Suppressor macrophage (primary cell): ENCODE measurements around the gene C5orf52.
"Not testable (repeated sequence)": the region's sequence is repeated elsewhere in the genome, so short reads cannot be mapped to it uniquely, and the experiment has no call there.

Experiments
- DNase-seq, 4 experiments: peaks; one replicate each; pipeline ENCODE4 v3.0.0-alpha.2; 2020 to 2022

C5orf52 gene

GRCh38 chr5:157679801-157680200, 8.5 kb downstream of the C5orf52 start:
- no peak for DNase-seq

DNA sequence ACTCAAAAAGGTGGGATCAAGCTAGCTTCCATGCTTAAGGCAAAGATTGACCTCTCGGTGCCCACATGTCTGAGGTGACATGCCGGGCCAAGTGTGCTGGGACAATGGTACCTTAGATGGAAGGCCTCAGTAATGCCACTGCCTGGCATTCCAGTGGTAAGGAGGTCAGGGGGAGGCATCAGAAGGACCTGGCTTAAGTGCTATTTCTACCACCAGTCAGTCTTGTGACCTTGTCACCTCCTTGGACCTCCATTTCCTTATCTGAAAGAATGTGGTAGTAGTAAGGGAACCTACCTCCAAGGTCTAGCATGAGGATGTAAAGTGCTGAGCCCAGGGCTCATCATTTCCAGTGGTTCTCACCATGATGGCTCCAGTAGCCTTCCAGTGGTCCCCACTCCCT, 8.9 kb downstream of the C5orf52 start:
- no peak for DNase-seq

GRCh38 chr5:157681048-157681447, 9.7 kb downstream of the C5orf52 start:
- no peak for DNase-seq

- no peak for DNase-seq
Observed at GRCh38 chr5:157682257-157682656, 10.9 kb downstream of the C5orf52 start.

- not testable (repeated sequence) for DNase-seq
Observed at GRCh38 chr5:157686276-157687197, 15.2 kb downstream of the C5orf52 start.

GRCh38 chr5:157687198-157687554, 15.8 kb downstream of the C5orf52 start:
- DNase-seq, result no peak

- peak in 1 of 4 experiments; percentile 22 for DNase-seq
Observed at GRCh38 chr5:157689942-157690689, 18.8 kb downstream of the C5orf52 start.

DNA sequence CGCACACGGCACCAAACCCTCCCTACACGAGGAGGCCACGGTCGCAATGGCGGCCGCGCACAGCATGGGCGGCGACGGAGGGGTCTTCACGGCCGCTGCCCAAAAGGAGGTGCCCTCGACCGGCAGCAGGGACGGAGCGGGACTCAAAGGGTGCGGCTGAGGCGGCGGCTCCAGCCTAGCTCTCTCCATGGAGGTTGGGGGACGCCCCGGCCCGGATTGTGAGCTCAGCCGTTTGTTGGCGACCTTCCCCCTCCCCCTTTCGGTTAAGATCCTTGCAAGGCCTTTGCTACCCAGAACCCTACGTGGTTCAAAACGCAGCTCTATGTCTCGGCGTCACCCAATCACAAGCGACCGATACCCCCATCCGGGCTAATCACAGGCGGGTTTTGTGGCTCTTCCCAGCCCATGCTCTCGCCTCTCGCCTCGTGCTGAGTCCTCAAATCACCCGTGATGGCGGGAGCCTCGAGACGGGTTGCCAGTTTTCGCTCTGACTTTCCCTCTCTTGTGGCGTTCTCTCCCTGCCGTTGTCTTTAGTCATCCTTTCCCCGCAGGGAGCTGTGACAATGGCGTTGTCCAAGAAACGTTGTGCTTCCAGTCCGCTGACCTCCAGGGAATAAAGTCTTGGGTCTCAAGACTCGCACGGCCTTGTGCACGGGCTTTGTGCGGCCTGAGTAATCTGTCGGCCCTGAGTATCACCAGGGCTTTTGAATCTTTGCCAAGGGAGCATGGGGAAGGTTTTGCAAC, 19.5 kb downstream of the C5orf52 start:
- DNase-seq, result no peak

DNA sequence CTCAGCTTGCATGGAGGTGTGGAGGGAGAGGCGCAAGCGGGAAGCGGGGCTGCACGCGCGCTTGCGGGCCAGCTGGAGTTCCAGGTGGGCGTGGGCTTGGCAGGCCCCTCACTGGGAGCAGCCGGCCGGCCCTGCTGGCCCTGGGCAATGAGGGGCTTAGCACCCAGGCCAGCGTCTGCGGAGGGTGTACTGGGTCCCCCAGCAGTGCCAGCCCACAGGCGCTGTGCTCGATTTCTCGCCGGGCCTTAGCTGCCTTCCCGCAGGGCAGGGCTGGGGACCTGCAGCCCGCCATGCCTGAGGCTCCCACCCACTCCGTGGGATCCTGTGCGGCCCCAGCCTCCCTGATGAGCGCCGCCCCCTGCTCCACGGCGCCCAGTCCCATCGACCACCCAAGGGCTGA, 22.5 kb downstream of the C5orf52 start:
- not testable (repeated sequence) for DNase-seq

- not testable (repeated sequence) for DNase-seq
Observed at GRCh38 chr5:157696154-157696553, 24.8 kb downstream of the C5orf52 start.

DNA sequence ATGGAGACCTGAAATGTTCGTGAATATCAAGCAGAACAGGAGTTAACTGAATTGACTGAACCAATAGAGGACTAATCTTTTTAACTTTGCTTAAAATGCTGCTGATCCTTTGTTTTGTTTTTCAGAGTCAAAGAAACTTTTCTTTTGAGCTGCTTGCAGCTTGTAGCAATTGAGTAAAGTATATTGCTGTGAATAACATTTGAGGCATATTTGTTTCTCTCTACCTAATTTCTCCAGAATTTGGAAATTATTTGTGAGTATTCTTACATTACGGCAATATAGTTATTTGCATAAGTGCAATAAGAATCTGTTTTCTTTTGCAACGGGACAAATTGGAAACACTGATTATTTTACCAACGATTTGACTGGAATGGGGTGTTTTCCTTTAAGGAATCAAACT, 27.3 kb downstream of the C5orf52 start:
- DNase-seq, result not testable (repeated sequence)

DNA sequence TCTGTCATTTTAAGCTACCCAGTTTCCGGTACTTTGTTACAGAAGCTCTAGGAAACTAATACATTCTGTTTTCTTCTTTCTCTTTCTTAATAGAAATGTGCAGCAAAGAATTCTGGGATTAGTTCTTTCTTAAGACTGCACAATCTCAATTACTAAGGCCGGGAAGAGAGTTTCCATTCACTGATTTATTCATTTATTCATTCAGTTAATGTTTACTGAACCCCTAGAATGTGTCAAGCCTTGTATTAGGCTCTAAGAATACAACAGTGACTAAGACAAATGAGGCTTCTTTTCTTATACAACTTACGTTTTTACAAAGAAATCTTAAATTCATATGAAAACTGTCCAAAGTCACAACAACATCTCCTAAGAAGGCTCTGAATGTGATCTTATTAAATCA, 32.4 kb downstream of the C5orf52 start:
- DNase-seq, result no peak

GRCh38 chr5:157708866-157709265, 37.5 kb downstream of the C5orf52 start:
- no peak for DNase-seq

DNA sequence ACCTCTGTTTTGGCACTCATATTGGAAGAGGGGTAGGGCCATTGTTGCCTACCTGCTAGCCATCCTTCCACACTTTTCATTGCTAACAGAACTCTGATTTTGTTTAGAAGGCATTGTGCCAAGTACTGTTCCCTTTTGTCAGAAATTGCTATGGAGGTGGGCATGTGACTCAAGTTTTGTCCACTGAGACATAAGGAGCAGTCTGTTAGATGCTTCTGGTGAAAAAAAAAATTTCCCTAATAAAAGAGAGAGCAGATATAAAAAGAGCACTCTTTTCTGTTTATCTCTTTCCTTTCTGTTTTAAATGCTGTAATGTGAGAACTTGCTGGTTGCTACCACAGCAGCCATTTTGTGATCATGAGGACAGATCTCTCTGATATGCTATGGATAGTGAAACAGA, 38.0 kb downstream of the C5orf52 start:
- no peak for DNase-seq

- DNase-seq, result no peak
Observed at GRCh38 chr5:157710431-157710830, 39.1 kb downstream of the C5orf52 start.

DNA sequence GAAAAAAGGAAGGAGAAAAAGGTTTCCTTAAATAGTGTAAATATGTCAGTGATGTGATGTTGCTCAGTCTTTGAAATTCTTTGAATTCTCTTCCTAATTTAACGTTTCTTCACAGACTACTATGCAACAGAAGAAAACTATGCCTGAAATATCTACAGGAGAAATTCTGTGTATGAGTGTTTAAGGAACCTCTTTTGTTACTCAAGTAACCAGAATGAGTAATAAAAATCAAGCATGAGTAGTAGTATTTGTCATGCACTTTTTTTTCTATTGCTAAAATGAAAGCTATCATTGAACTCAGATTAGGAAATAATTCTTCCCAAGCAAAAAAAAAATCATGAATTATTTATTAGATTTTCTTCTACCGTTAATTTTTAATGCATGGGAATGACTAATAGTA, 39.5 kb downstream of the C5orf52 start:
- DNase-seq, result peak in 2 of 4 experiments; percentile 68 to 75

DNA sequence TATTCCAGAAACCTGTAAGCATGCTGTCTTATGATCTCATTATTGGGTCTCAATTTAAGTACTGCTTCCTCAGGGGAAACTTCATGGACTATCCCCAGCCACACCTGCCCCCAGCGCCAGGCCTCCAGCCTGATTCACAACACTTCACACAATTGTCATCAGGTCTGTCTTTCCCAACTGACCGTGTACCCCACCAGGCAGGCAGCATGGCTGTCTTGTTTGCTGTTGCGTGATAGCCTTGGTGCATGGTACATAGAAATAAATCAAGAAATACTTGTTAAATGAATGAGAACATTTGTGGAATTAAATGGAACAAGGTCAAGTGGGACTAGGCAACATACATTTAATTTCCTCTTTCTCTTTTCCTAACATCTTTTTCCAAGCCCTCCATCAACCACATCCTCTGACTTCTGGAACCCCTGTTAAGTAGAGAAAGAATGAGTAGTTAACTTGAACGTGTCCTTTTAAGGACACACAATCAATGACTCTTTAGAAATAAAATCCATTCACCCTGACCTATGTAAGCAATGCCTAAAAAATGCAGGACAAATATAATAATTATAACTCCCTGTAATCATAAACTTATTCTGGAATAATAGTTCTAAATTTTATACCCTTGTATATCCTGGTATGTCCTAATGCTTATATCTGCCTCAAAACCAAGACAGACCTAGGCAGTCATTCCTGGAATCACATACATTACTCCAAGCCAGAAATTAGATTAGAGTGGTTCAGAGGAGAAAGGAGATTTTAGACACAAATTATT, 42.7 kb downstream of the C5orf52 start:
- no peak for DNase-seq

GRCh38 chr5:157714596-157714864, 43.2 kb downstream of the C5orf52 start:
- no peak for DNase-seq

DNA sequence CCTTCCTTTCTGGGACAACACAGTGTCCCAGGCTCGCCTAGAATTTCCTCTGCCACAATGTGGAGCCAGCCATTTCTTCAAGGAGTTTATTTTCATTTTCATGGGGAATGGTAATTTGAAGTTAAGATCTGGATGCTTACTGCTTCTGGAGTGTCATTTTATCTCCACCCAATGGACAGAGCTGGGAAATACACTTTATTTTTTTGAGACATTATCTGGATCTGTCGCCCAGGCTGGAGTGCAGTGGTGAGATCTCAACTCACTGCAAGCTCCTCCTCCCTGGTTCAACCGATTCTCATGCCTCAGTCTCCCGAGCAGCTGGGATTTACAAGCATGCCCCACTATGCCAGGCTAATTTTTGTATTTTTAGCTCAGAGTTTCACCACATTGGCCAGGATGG, 47.2 kb downstream of the C5orf52 start:
- peak; percentile 46 to 70 (median 53) for DNase-seq

- no peak for DNase-seq
Observed at GRCh38 chr5:157719245-157719644, 47.9 kb downstream of the C5orf52 start.

- DNase-seq, result no peak
Observed at GRCh38 chr5:157721159-157721558, 49.8 kb downstream of the C5orf52 start.

GRCh38 chr5:157722895-157723294, 51.6 kb downstream of the C5orf52 start:
- DNase-seq, result not testable (repeated sequence)

GRCh38 chr5:157726607-157727006, 55.3 kb downstream of the C5orf52 start:
- not testable (repeated sequence) for DNase-seq
